ENCODE measurements around the gene CDHR2.
A peak's percentile ranks its signal among the peaks of the same experiment; 100 is the strongest.
"Not testable (repeated sequence)": the region's sequence is repeated elsewhere in the genome, so short reads cannot be mapped to it uniquely, and the experiment has no call there.

Gene CDHR2

GRCh38 chr5:176541338-176542134 is 7.6 kb upstream of the CDHR2 start:
- Histone ChIP-seq H3K9me3 (no peaks in the 10 kb centered on the region), H3K27me3 (ENCODE audit: low read depth) (no peaks in the 10 kb centered on the region), H3K4me3 (peak overlapping the region; percentile 53; the same call in 1 of the 2 replicates), H3K4me1 (peaks cover 30% of the 10 kb centered on the region), H3K36me3 (replicated peaks) (no peaks in the 10 kb centered on the region)
- in situ Hi-C loops (cut with MboI; ENCODE audit: low sequenced_read_pairs) = loop anchor here (10.0 kb wide), 1 partner anchor 127 kb away; the partner anchor contains the start of gene CLTB
- peak; percentile 49 to 85 for DNase-seq (ENCODE audit: low spot score in 2 of 2)

- Histone ChIP-seq H3K4me3 (peak overlapping the region; percentile 53), H3K4me1 (peaks cover 30% of the 10 kb centered on the region), H3K27me3 (ENCODE audit: low read depth) (no peaks in the 10 kb centered on the region), H3K36me3 (replicated peaks) (no peaks in the 10 kb centered on the region), H3K9me3 (no peaks in the 10 kb centered on the region)
- in situ Hi-C loops (cut with MboI; ENCODE audit: low sequenced_read_pairs) = loop anchor here (10.0 kb wide), 1 partner anchor 127 kb away; the partner anchor contains the start of gene CLTB
- peak in 1 of 2 experiments; percentile 67 for DNase-seq (ENCODE audit: low spot score in 2 of 2)
These were observed 7.0 kb upstream of the CDHR2 start for GRCh38 chr5:176542135-176542595.

- in situ Hi-C loops (cut with MboI; ENCODE audit: low sequenced_read_pairs) = loop anchor here (10.0 kb wide), 1 partner anchor 128 kb away; the partner anchor contains the start of gene CLTB
- Histone ChIP-seq H3K27me3 (ENCODE audit: low read depth) (no peaks in the 10 kb centered on the region), H3K4me1 (peaks cover 30% of the 10 kb centered on the region), H3K36me3 (replicated peaks) (no peaks in the 10 kb centered on the region), H3K9me3 (no peaks in the 10 kb centered on the region), H3K4me3 (peak overlapping the region; percentile 53)
- peak; percentile 31 to 57 for DNase-seq (ENCODE audit: low spot score in 2 of 2)
These were observed 6.3 kb upstream of the CDHR2 start for GRCh38 chr5:176542596-176543427.

GRCh38 chr5:176543428-176544182 is 5.5 kb upstream of the CDHR2 start:
- H3K36me3 ChIP-seq (replicated peaks) = no peaks in the 10 kb centered on the region
- no peaks in the 10 kb centered on the region for H3K9me3 ChIP-seq
- in situ Hi-C loops (cut with MboI; ENCODE audit: low sequenced_read_pairs) = loop anchor here (10.0 kb wide), 1 partner anchor 129 kb away; the partner anchor contains the start of gene CLTB
- peaks cover 24% of the 10 kb centered on the region for H3K4me1 ChIP-seq
- H3K27me3 ChIP-seq (ENCODE audit: low read depth) = no peaks in the 10 kb centered on the region
- DNase-seq (ENCODE audit: low spot score in 2 of 2) = peak; percentile 67 to 86
- peak overlapping the region; percentile 40 for H3K4me3 ChIP-seq

GRCh38 chr5:176545388-176545736 is 3.8 kb upstream of the CDHR2 start:
- in situ Hi-C loops (cut with MboI; ENCODE audit: low sequenced_read_pairs) = loop anchor here (10.0 kb wide), 1 partner anchor 131 kb away; the partner anchor contains the start of gene CLTB
- DNase-seq (ENCODE audit: low spot score in 2 of 2) = no peak
- Histone ChIP-seq H3K4me1 (peaks cover 22% of the 10 kb centered on the region), H3K27me3 (ENCODE audit: low read depth) (no peaks in the 10 kb centered on the region), H3K36me3 (replicated peaks) (no peaks in the 10 kb centered on the region), H3K4me3 (no peak overlapping the region), H3K9me3 (no peaks in the 10 kb centered on the region)

- H3K4me1 ChIP-seq = peaks cover 20% of the 10 kb centered on the region
- no peaks in the 10 kb centered on the region for H3K9me3 ChIP-seq
- H3K27me3 ChIP-seq (ENCODE audit: low read depth) = no peaks in the 10 kb centered on the region
- DNase-seq (ENCODE audit: low spot score in 2 of 2) = no peak
- H3K36me3 ChIP-seq (replicated peaks) = no peaks in the 10 kb centered on the region
- H3K4me3 ChIP-seq = no peak overlapping the region
- in situ Hi-C loops (cut with MboI; ENCODE audit: low sequenced_read_pairs) = loop anchor here (10.0 kb wide), 1 partner anchor 131 kb away; the partner anchor contains the start of gene CLTB
These were observed 3.2 kb upstream of the CDHR2 start for GRCh38 chr5:176545737-176546509.

GRCh38 chr5:176547802-176548201 is 1.3 kb upstream of the CDHR2 start:
- Histone ChIP-seq H3K9me3 (no peaks in the 10 kb centered on the region), H3K27me3 (ENCODE audit: low read depth) (no peaks in the 10 kb centered on the region), H3K36me3 (replicated peaks) (no peaks in the 10 kb centered on the region), H3K4me1 (peaks cover 7% of the 10 kb centered on the region), H3K4me3 (no peak overlapping the region)
- in situ Hi-C loops (cut with MboI; ENCODE audit: low sequenced_read_pairs) = loop anchor here (10.0 kb wide), 1 partner anchor 133 kb away; the partner anchor contains the start of gene CLTB
- DNase-seq (ENCODE audit: low spot score in 2 of 2) = no peak

GRCh38 chr5:176549871-176550270 is 729 bp downstream of the CDHR2 start:
- Histone ChIP-seq H3K4me3 (no peak overlapping the region), H3K4me1 (no peaks in the 10 kb centered on the region), H3K27me3 (ENCODE audit: low read depth) (no peaks in the 10 kb centered on the region), H3K9me3 (no peaks in the 10 kb centered on the region), H3K36me3 (replicated peaks) (no peaks in the 10 kb centered on the region)
- no peak for DNase-seq (ENCODE audit: low spot score in 2 of 2)
- in situ Hi-C loops (cut with MboI; ENCODE audit: low sequenced_read_pairs) = loop anchor here (10.0 kb wide), 1 partner anchor 135 kb away; the partner anchor contains the start of gene CLTB

- H3K4me3 ChIP-seq = no peak overlapping the region
- H3K9me3 ChIP-seq = no peaks in the 10 kb centered on the region
These were observed 1.2 kb downstream of the CDHR2 start for GRCh38 chr5:176550275-176550831.

GRCh38 chr5:176550937-176551336 is 1.8 kb downstream of the CDHR2 start:
- in situ Hi-C loops (cut with MboI; ENCODE audit: low sequenced_read_pairs); H3K4me1 ChIP-seq; H3K9me3 ChIP-seq; H3K4me3 ChIP-seq; H3K36me3 ChIP-seq (replicated peaks); H3K27me3 ChIP-seq (ENCODE audit: low read depth); DNase-seq (ENCODE audit: low spot score in 2 of 2): not testable (repeated sequence)

More at GRCh38 chr5:176550275-176550831, 1.2 kb downstream of the CDHR2 start:
- H3K36me3 ChIP-seq (replicated peaks) = no peaks in the 10 kb centered on the region
- no peaks in the 10 kb centered on the region for H3K27me3 ChIP-seq (ENCODE audit: low read depth)
- H3K4me1 ChIP-seq = no peaks in the 10 kb centered on the region
- in situ Hi-C loops (cut with MboI; ENCODE audit: low sequenced_read_pairs) = no loop called here
- DNase-seq (ENCODE audit: low spot score in 2 of 2) = no peak

- no peaks in the 10 kb centered on the region for H3K9me3 ChIP-seq
- DNase-seq (ENCODE audit: low spot score in 2 of 2) = no peak
- H3K4me1 ChIP-seq = no peaks in the 10 kb centered on the region
- no peak overlapping the region for H3K4me3 ChIP-seq
- H3K36me3 ChIP-seq (replicated peaks) = no peaks in the 10 kb centered on the region
- H3K27me3 ChIP-seq (ENCODE audit: low read depth) = no peaks in the 10 kb centered on the region
- in situ Hi-C loops (cut with MboI; ENCODE audit: low sequenced_read_pairs) = no loop called here
These were observed 3.3 kb downstream of the CDHR2 start for GRCh38 chr5:176552332-176552869.
